Measurements from ENCODE around the gene TLE6.

GRCh38 chr19:2988568-2988967 is 11.2 kb downstream of the TLE6 start:
- no peak for TF ChIP-seq ZFX (IDR thresholded peaks at IDR 0.05)
- TF ChIP-seq CTCF (conservative IDR thresholded peaks at IDR 0.05), result no peak
